Stimulated activated CD4-positive, alpha-beta T cell treated with anti-CD3 and anti-CD28 coated beads, Interleukin-1b, Interleukin-23, amount 100 ng/mL, for 24 hours (primary cell): ENCODE results near the gene CIAO2B.

Experiments used
- DNase-seq, 4 experiments: peaks; one replicate each; pipeline ENCODE4 v3.0.0-alpha.2; 2020; ENCODE audit warnings: low read depth in 4 of 4, low spot score in 1 of 4

The CIAO2B gene

DNA sequence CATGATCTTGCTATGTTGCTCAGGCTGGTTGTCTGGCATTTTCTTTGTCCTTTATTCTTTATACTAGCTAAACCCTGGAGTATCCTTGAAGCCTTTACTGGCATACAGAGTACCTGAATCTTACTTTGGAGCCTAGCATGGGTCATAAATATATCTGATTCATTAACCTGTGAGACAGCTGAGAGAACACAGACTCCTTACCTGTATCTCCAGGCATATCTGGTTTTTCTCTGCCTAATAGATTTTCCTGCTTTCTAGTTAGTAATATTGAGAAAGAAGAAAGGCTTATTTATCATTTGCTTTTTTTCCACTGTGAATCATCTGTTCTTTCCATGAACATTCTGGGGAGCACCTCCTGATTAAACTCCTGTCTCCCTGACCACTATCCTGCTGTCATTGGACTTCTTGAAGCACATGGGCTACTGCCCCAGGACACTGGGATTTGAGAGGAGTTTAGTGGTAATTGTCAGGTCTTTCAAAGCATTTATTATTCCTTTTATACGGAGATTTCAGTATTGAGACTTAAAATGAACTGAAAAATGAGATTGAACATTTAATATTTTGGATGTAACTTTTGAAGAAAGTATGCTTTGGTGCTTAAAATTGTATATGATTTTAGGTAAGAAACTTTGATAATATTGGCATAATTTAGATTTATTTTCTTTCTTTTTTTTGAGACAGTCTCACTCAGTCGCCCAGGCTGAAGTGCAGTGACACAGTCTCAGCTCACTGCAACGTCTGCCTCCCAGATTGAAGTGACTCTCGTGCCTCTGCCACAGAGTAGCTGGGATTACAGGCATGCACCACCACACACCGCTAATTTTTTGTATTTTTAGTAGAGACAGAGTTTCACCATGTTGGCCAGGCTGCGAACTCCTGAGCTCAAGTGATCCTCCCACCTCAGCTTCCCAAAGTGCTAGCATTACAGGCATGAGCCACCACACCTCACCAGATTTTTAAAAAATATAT, 45.3 kb downstream of the CIAO2B start:
- DNase-seq: no peak

GRCh38 chr16:66886914-66887313, 47.3 kb downstream of the CIAO2B start:
- no peak for DNase-seq

DNA sequence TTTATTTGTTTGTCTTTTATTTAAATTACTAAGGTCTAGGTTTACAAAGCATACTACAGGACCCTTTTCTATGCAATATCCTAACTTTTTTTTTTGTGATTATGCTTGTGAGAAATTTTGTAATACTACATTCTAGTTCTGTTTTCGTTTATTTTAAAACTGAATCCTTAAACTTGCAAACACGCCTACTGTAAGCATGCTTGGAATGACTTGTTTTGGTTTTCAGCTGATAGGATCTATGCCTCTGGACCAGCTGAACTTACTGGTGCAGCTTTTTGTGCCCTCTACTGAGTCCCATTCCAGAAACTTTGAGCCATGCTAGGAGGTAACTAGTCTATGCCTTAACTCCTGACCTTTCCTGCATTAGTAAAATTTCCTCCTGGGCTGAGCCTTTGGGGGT, 47.9 kb downstream of the CIAO2B start:
- DNase-seq: no peak

- no peak for DNase-seq
These were observed 48.7 kb downstream of the CIAO2B start for GRCh38 chr16:66885491-66885890.

DNA sequence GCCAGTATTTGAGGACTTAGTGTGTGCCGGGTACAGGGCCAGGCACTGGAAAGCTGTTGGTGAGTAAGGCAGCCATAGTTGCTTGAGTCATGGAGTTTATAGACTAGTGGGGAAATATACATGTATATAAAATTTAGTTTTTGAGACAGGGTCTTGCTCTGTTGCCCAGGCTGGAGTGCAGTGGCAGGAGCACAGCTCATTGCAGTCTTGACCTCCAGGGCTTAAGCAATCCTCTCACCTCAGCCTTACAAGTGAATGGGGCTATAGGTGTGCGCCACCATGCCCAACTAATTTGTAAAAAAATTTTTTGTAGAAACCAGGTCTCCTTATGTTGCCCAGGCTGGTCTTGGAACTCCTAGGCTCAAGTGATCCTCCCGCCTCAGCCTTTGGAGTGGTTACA, 51.5 kb downstream of the CIAO2B start:
- no peak for DNase-seq
